ENCODE measurements around the gene TFEB.

- TF ChIP-seq CTCF (IDR thresholded peaks at IDR 0.05) (no peak), EP300 (IDR thresholded peaks at IDR 0.05) (no peak)
These were observed 2.1 kb downstream of the TFEB start for GRCh38 chr6:41733360-41733706.

Data from ovary (tissue), 3 donors.